HEK293 (cell line): Measurements from ENCODE around the gene HMGN5.

Experiments
- CTCF ChIA-PET: fragments of 350-600 bp; formaldehyde crosslinking; extraction: SDS; loops from one replicate; lab custom pipeline; 2021; ENCODE audit warnings: antibody characterized with exemption; lab: Yijun Ruan, JAX
- POLR2A ChIA-PET: fragments of 300-600 bp; formaldehyde crosslinking; extraction: SDS; loops from one replicate; lab custom pipeline; 2020; ENCODE audit warnings: antibody characterized with exemption, inconsistent platforms; lab: Yijun Ruan, JAX
- H3K27ac ChIP-seq: fragments of 200-500 bp; sonication (Bioruptor generic); 2 replicates; pipeline ENCODE4 v1.5.1; 2014; ENCODE audit warnings: low read depth, low read length, control low read depth, inconsistent platforms; ENCODE audit errors: extremely low read depth
- H3K36me3 ChIP-seq, 2 experiments: fragments of 200-500 bp in 1 of 2; sonication (Bioruptor generic) in 1 of 2; 1 replicate in 1 of 2; 2 replicates in 1 of 2; pipeline ENCODE4 v1.5.1; 2014 to 2017; ENCODE audit warnings: inconsistent platforms in 2 of 2, low read length in 2 of 2; ENCODE audit not compliant: control insufficient read depth in 2 of 2, insufficient read depth in 1 of 2
- H3K4me1 ChIP-seq: fragments of 200-500 bp; sonication (Bioruptor generic); 2 replicates; pipeline ENCODE4 v1.5.1; 2014; ENCODE audit warnings: mild to moderate bottlenecking, low read length, inconsistent platforms; ENCODE audit not compliant: control insufficient read depth, insufficient read depth
- H3K4me3 ChIP-seq: 2 replicates; pipeline ENCODE4 v1.5.1; 2011; ENCODE audit warnings: low read depth, mild to moderate bottlenecking, control low read depth, low read length, moderate library complexity
- H3K9me3 ChIP-seq: fragments of 200-500 bp; sonication (Bioruptor generic); 2 replicates; pipeline ENCODE4 v1.5.1; 2014; ENCODE audit warnings: low read depth, low read length, inconsistent platforms; ENCODE audit not compliant: control insufficient read depth, insufficient read depth
- FEZF1 ChIP-seq: fragments of 450-650 bp; formaldehyde crosslinking; IDR thresholded peaks from 2 replicates; pipeline ENCODE4 v1.5.1; 2016; ENCODE audit warnings: missing biosample characterization, missing genetic modification characterization
- IKZF3 ChIP-seq: fragments of 450-650 bp; IDR thresholded peaks from 2 replicates; pipeline ENCODE4 v1.5.0; 2018; ENCODE audit warnings: missing biosample characterization, mild to moderate bottlenecking, missing genetic modification characterization, moderate library complexity
- INSM2 ChIP-seq: fragments of 450-650 bp; formaldehyde crosslinking; IDR thresholded peaks from 2 replicates; pipeline ENCODE4 v1.5.1; 2016; ENCODE audit warnings: missing biosample characterization, missing genetic modification characterization
- PRDM1 ChIP-seq: fragments of 450-650 bp; formaldehyde crosslinking; IDR thresholded peaks from 2 replicates; pipeline ENCODE4; 2016; ENCODE audit warnings: missing biosample characterization, missing genetic modification characterization
- REPIN1 ChIP-seq: fragments of 450-650 bp; formaldehyde crosslinking; IDR thresholded peaks from 2 replicates; pipeline ENCODE4 v1.5.1; 2017; ENCODE audit warnings: missing biosample characterization, missing genetic modification characterization, low read depth
- SALL2 ChIP-seq: fragments of 450-650 bp; formaldehyde crosslinking; IDR thresholded peaks from 2 replicates; pipeline ENCODE4 v1.5.0; 2017; ENCODE audit warnings: missing biosample characterization, mild to moderate bottlenecking, missing genetic modification characterization, borderline replicate concordance
- TSHZ1 ChIP-seq: fragments of 450-650 bp; formaldehyde crosslinking; IDR thresholded peaks from 2 replicates; pipeline ENCODE4 v1.5.1; 2016; ENCODE audit warnings: missing biosample characterization, missing genetic modification characterization, borderline replicate concordance
- ZBTB10 ChIP-seq: fragments of 450-650 bp; formaldehyde crosslinking; IDR thresholded peaks from 2 replicates; pipeline ENCODE4 v1.5.1; 2016; ENCODE audit warnings: missing biosample characterization, missing genetic modification characterization
- ZBTB44 ChIP-seq: fragments of 450-650 bp; IDR thresholded peaks from 2 replicates; pipeline ENCODE4 v1.5.1; 2018; ENCODE audit warnings: missing biosample characterization, mild to moderate bottlenecking, missing genetic modification characterization
- ZNF112 ChIP-seq: fragments of 450-650 bp; formaldehyde crosslinking; IDR thresholded peaks from 2 replicates; pipeline ENCODE4 v1.5.0; 2017; ENCODE audit warnings: missing biosample characterization, missing genetic modification characterization
- ZNF114 ChIP-seq: fragments of 450-650 bp; formaldehyde crosslinking; IDR thresholded peaks from 2 replicates; pipeline ENCODE4 v1.5.0; 2017; ENCODE audit warnings: missing biosample characterization, missing genetic modification characterization
- ZNF157 ChIP-seq: fragments of 450-650 bp; formaldehyde crosslinking; IDR thresholded peaks from 2 replicates; pipeline ENCODE4 v1.5.1; 2016; ENCODE audit warnings: missing biosample characterization, missing genetic modification characterization
- ZNF169 ChIP-seq: fragments of 450-650 bp; formaldehyde crosslinking; IDR thresholded peaks from 2 replicates; pipeline ENCODE4 v1.5.1; 2016; ENCODE audit warnings: missing biosample characterization, missing genetic modification characterization
- ZNF174 ChIP-seq: fragments of 450-650 bp; formaldehyde crosslinking; IDR thresholded peaks from 2 replicates; pipeline ENCODE4 v1.5.0; 2017; ENCODE audit warnings: missing biosample characterization, mild to moderate bottlenecking, missing genetic modification characterization
- ZNF2 ChIP-seq: fragments of 450-650 bp; formaldehyde crosslinking; IDR thresholded peaks from 2 replicates; pipeline ENCODE4 v1.5.1; 2016; ENCODE audit warnings: missing biosample characterization, missing genetic modification characterization
- ZNF394 ChIP-seq: fragments of 450-650 bp; formaldehyde crosslinking; IDR thresholded peaks from 2 replicates; pipeline ENCODE4 v1.5.1; 2016; ENCODE audit warnings: missing biosample characterization, missing genetic modification characterization, mild to moderate bottlenecking, moderate library complexity, borderline replicate concordance
- ZNF529 ChIP-seq: fragments of 450-650 bp; formaldehyde crosslinking; IDR thresholded peaks from 2 replicates; pipeline ENCODE4 v1.5.1; 2017; ENCODE audit warnings: missing genetic modification characterization, missing biosample characterization; ENCODE audit not compliant: insufficient replicate concordance
- ZNF544 ChIP-seq: fragments of 450-650 bp; formaldehyde crosslinking; IDR thresholded peaks from 2 replicates; pipeline ENCODE4 v1.5.0; 2017; ENCODE audit warnings: missing biosample characterization, missing genetic modification characterization
- ZNF555 ChIP-seq: fragments of 450-650 bp; formaldehyde crosslinking; conservative IDR thresholded peaks from 2 replicates; pipeline ENCODE4 v1.5.1; 2017; ENCODE audit warnings: missing biosample characterization, mild to moderate bottlenecking, missing genetic modification characterization, inconsistent platforms
- ZNF660 ChIP-seq: fragments of 450-650 bp; IDR thresholded peaks from 2 replicates; pipeline ENCODE4 v1.5.1; 2018; ENCODE audit warnings: missing biosample characterization, mild to moderate bottlenecking, missing genetic modification characterization
- ZNF704 ChIP-seq: fragments of 450-650 bp; formaldehyde crosslinking; IDR thresholded peaks from 2 replicates; pipeline ENCODE4 v1.5.1; 2016; ENCODE audit warnings: missing biosample characterization, missing genetic modification characterization
- ZNF776 ChIP-seq: fragments of 450-650 bp; formaldehyde crosslinking; IDR thresholded peaks from 2 replicates; pipeline ENCODE4 v1.5.0; 2017; ENCODE audit warnings: missing biosample characterization, missing genetic modification characterization, borderline replicate concordance
- ZNF792 ChIP-seq: fragments of 450-650 bp; formaldehyde crosslinking; IDR thresholded peaks from 2 replicates; pipeline ENCODE4 v1.5.1; 2016; ENCODE audit warnings: missing biosample characterization, missing genetic modification characterization

HMGN5 gene

GRCh38 chrX:81201671-81202455 lies at the start of gene HMGN5, which contains the start of gene SH3BGRL (continued):
- TF ChIP-seq ZNF704 (no peak), IKZF3 (tag by site-specific recombination) (0 out of 2 replicates have a peak, but pooled peaks have one; percentile 20), ZNF394 (tag by site-specific recombination) (peak; percentile 83; the same call in 1 of the 2 replicates)
- TF ChIP-seq, all 188 proteins: peak for 5

GRCh38 chrX:81241753-81242152 lies 40.0 kb upstream of the HMGN5 start:
- H3K4me1 ChIP-seq: no peaks in the 10 kb centered on the region
- no peak overlapping the region for H3K27ac ChIP-seq
- ChIA-PET POLR2A (no interaction called here), CTCF (no interaction called here)
- H3K4me3 ChIP-seq: no peak overlapping the region
- TF ChIP-seq ZNF544 (tag by site-specific recombination) (no peak), ZNF2 (tag by site-specific recombination) (no peak), SALL2 (tag by site-specific recombination) (no peak), ZNF776 (no peak), ZBTB10 (tag by site-specific recombination) (no peak), ZBTB44 (no peak), TSHZ1 (tag by site-specific recombination) (no peak), ZNF169 (tag by site-specific recombination) (no peak), ZNF660 (tag by site-specific recombination) (no peak), FEZF1 (tag by site-specific recombination) (no peak), PRDM1 (tag by site-specific recombination) (no peak), REPIN1 (tag by site-specific recombination) (no peak), ZNF792 (tag by site-specific recombination) (no peak), ZNF157 (tag by site-specific recombination) (no peak), ZNF174 (no peak), ZNF112 (tag by site-specific recombination) (no peak), INSM2 (tag by site-specific recombination) (no peak), ZNF114 (no peak), ZNF529 (tag by site-specific recombination) (no peak), ZNF555 (no peak)
- peaks cover 2% of the 10 kb centered on the region; the same call in 1 of the 2 replicates for H3K9me3 ChIP-seq
- no peaks in the 10 kb centered on the region for H3K36me3 ChIP-seq
